ENCODE results near the gene ERMAP.
"Not testable (repeated sequence)": the region's sequence is repeated elsewhere in the genome, so short reads cannot be mapped to it uniquely, and the experiment has no call there.

ERMAP gene

GRCh38 chr1:42851960-42852607, 35.2 kb downstream of the ERMAP start:
- peaks cover 0 to 5% of the 10 kb centered on the region in 2 donors for H3K9me3 ChIP-seq (ENCODE audit: control insufficient read depth in 2 of 2, low read length in 2 of 2)
- no peak overlapping the region for H3K27ac ChIP-seq (ENCODE audit: low read length)
- no peak overlapping the region for H3K4me3 ChIP-seq (ENCODE audit: low read length in 2 of 2)
- H3K9ac ChIP-seq (ENCODE audit: low read length in 2 of 2): no peak overlapping the region
- H3K36me3 ChIP-seq (ENCODE audit: control insufficient read depth in 2 of 2, insufficient read depth in 2 of 2, low read length in 2 of 2): peaks cover 21 to 22% of the 10 kb centered on the region in 2 donors
- H3K4me1 ChIP-seq (ENCODE audit: control insufficient read depth, insufficient read depth, low read length): peaks cover 4% of the 10 kb centered on the region
- H3K27me3 ChIP-seq (ENCODE audit: control insufficient read depth in 1 of 2, insufficient read depth in 2 of 2, low read length in 2 of 2): no peaks in the 10 kb centered on the region

- Histone ChIP-seq H3K9me3 (ENCODE audit: control insufficient read depth in 2 of 2, low read length in 2 of 2) (peaks cover 0 to 5% of the 10 kb centered on the region in 2 donors), H3K4me1 (ENCODE audit: control insufficient read depth, insufficient read depth, low read length) (no peaks in the 10 kb centered on the region), H3K27ac (ENCODE audit: low read length) (no peak overlapping the region), H3K27me3 (ENCODE audit: control insufficient read depth in 1 of 2, insufficient read depth in 2 of 2, low read length in 2 of 2) (no peaks in the 10 kb centered on the region), H3K4me3 (ENCODE audit: low read length in 2 of 2) (no peak overlapping the region), H3K36me3 (ENCODE audit: control insufficient read depth in 2 of 2, insufficient read depth in 2 of 2, low read length in 2 of 2) (peaks cover 21 to 22% of the 10 kb centered on the region in 2 donors), H3K9ac (ENCODE audit: low read length in 2 of 2) (no peak overlapping the region)
Measured at GRCh38 chr1:42852608-42852980, 35.7 kb downstream of the ERMAP start.

GRCh38 chr1:42853116-42853884, 36.4 kb downstream of the ERMAP start:
- Histone ChIP-seq H3K9ac (ENCODE audit: low read length in 2 of 2) (no peak overlapping the region), H3K27ac (ENCODE audit: low read length) (no peak overlapping the region), H3K36me3 (ENCODE audit: control insufficient read depth in 2 of 2, insufficient read depth in 2 of 2, low read length in 2 of 2) (peaks cover 21 to 22% of the 10 kb centered on the region in 2 donors), H3K4me1 (ENCODE audit: control insufficient read depth, insufficient read depth, low read length) (no peaks in the 10 kb centered on the region), H3K9me3 (ENCODE audit: control insufficient read depth in 2 of 2, low read length in 2 of 2) (peaks cover 0 to 5% of the 10 kb centered on the region in 2 donors), H3K4me3 (ENCODE audit: low read length in 2 of 2) (no peak overlapping the region), H3K27me3 (ENCODE audit: control insufficient read depth in 1 of 2, insufficient read depth in 2 of 2, low read length in 2 of 2) (no peaks in the 10 kb centered on the region)

DNA sequence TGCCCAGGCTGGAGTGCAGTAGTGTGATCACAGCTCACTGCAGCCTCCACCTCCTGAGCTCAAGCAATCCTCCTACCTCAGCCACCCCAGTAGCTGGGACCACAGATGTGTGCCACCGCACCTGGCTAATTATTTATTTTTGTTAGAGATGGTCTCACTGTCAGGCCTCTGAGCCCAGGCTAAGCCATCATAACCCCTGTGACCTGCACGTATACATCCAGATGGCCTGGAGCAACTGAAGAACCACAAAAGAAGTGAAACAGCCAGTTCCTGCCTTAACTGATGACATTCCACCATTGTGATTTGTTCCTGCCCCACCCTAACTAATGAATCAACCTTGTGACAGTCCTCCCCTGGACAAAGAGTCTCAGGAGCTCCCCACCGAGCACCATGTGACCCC, 39.6 kb downstream of the ERMAP start:
- not testable (repeated sequence) for H3K4me1 ChIP-seq (ENCODE audit: control insufficient read depth, insufficient read depth, low read length); H3K4me3 ChIP-seq (ENCODE audit: low read length in 2 of 2); H3K36me3 ChIP-seq (ENCODE audit: control insufficient read depth in 2 of 2, insufficient read depth in 2 of 2, low read length in 2 of 2); H3K27me3 ChIP-seq (ENCODE audit: control insufficient read depth in 1 of 2, insufficient read depth in 2 of 2, low read length in 2 of 2); H3K9me3 ChIP-seq (ENCODE audit: control insufficient read depth in 2 of 2, low read length in 2 of 2); H3K27ac ChIP-seq (ENCODE audit: low read length); H3K9ac ChIP-seq (ENCODE audit: low read length in 2 of 2)

- not testable (repeated sequence) for H3K9ac ChIP-seq (ENCODE audit: low read length in 2 of 2); H3K9me3 ChIP-seq (ENCODE audit: control insufficient read depth in 2 of 2, low read length in 2 of 2); H3K27ac ChIP-seq (ENCODE audit: low read length); H3K4me1 ChIP-seq (ENCODE audit: control insufficient read depth, insufficient read depth, low read length); H3K4me3 ChIP-seq (ENCODE audit: low read length in 2 of 2); H3K36me3 ChIP-seq (ENCODE audit: control insufficient read depth in 2 of 2, insufficient read depth in 2 of 2, low read length in 2 of 2)
- H3K27me3 ChIP-seq (ENCODE audit: control insufficient read depth in 1 of 2, insufficient read depth in 2 of 2, low read length in 2 of 2): peaks cover 3 to 13% of the 10 kb centered on the region in 2 donors
Measured at GRCh38 chr1:42859366-42859765, 42.4 kb downstream of the ERMAP start.

DNA sequence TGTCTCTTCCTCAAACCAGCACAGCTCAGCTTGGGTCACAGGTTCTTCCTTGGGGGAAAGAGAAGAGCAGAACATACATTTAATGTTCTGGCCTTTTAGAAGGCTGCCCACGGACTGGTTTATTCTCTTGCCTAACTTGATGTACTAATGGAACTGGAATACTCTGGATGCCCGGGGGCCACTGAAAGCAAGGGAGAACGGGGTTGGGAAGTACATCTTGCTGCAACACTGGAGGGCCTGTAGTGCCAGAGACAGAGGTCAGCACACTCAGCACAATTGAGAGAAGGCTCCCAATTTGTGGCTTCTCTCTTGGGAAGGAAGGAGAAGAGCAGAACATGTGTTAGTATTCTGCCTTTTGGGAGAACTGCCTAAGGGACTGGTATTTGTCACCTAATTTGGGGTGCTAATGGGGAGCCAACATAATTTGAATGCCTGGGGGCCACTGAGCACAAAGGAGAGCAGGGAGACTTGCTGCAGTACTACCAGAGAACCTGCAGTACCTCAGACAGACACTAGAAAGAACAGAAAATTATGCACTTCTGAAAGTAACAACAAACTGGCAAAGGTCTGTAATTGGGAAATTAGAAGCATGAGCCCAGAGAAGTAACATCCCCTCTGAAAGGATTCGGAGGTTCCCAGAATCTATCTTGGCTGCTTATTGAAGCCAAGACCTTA, 43.6 kb downstream of the ERMAP start:
- Histone ChIP-seq H3K4me3 (ENCODE audit: low read length in 2 of 2) (no peak overlapping the region), H3K9me3 (ENCODE audit: control insufficient read depth in 2 of 2, low read length in 2 of 2) (no peaks in the 10 kb centered on the region), H3K27ac (ENCODE audit: low read length) (no peak overlapping the region), H3K36me3 (ENCODE audit: control insufficient read depth in 2 of 2, insufficient read depth in 2 of 2, low read length in 2 of 2) (no peaks in the 10 kb centered on the region), H3K9ac (ENCODE audit: low read length in 2 of 2) (no peak overlapping the region), H3K4me1 (ENCODE audit: control insufficient read depth, insufficient read depth, low read length) (no peaks in the 10 kb centered on the region), H3K27me3 (ENCODE audit: control insufficient read depth in 1 of 2, insufficient read depth in 2 of 2, low read length in 2 of 2) (peaks cover 3 to 13% of the 10 kb centered on the region in 2 donors)

- H3K27me3 ChIP-seq (ENCODE audit: control insufficient read depth in 1 of 2, insufficient read depth in 2 of 2, low read length in 2 of 2): peaks cover 3 to 13% of the 10 kb centered on the region in 2 donors
- no peaks in the 10 kb centered on the region for H3K4me1 ChIP-seq (ENCODE audit: control insufficient read depth, insufficient read depth, low read length)
- H3K9me3 ChIP-seq (ENCODE audit: control insufficient read depth in 2 of 2, low read length in 2 of 2): no peaks in the 10 kb centered on the region
- H3K9ac ChIP-seq (ENCODE audit: low read length in 2 of 2): no peak overlapping the region
- H3K36me3 ChIP-seq (ENCODE audit: control insufficient read depth in 2 of 2, insufficient read depth in 2 of 2, low read length in 2 of 2): no peaks in the 10 kb centered on the region
- H3K27ac ChIP-seq (ENCODE audit: low read length): no peak overlapping the region
- H3K4me3 ChIP-seq (ENCODE audit: low read length in 2 of 2): no peak overlapping the region
Measured at GRCh38 chr1:42861014-42861399, 44.1 kb downstream of the ERMAP start.

- H3K9ac ChIP-seq (ENCODE audit: low read length in 2 of 2): no peak overlapping the region
- H3K36me3 ChIP-seq (ENCODE audit: control insufficient read depth in 2 of 2, insufficient read depth in 2 of 2, low read length in 2 of 2): no peaks in the 10 kb centered on the region
- H3K4me1 ChIP-seq (ENCODE audit: control insufficient read depth, insufficient read depth, low read length): no peaks in the 10 kb centered on the region
- no peak overlapping the region for H3K4me3 ChIP-seq (ENCODE audit: low read length in 2 of 2)
- no peaks in the 10 kb centered on the region for H3K9me3 ChIP-seq (ENCODE audit: control insufficient read depth in 2 of 2, low read length in 2 of 2)
- H3K27ac ChIP-seq (ENCODE audit: low read length): no peak overlapping the region
- peaks cover 3 to 7% of the 10 kb centered on the region in 2 donors for H3K27me3 ChIP-seq (ENCODE audit: control insufficient read depth in 1 of 2, insufficient read depth in 2 of 2, low read length in 2 of 2)
Measured at GRCh38 chr1:42866549-42866948, 49.6 kb downstream of the ERMAP start.

GRCh38 chr1:42868466-42868865, 51.5 kb downstream of the ERMAP start:
- not testable (repeated sequence) for H3K36me3 ChIP-seq (ENCODE audit: control insufficient read depth in 2 of 2, insufficient read depth in 2 of 2, low read length in 2 of 2); H3K27ac ChIP-seq (ENCODE audit: low read length); H3K9me3 ChIP-seq (ENCODE audit: control insufficient read depth in 2 of 2, low read length in 2 of 2); H3K9ac ChIP-seq (ENCODE audit: low read length in 2 of 2); H3K4me3 ChIP-seq (ENCODE audit: low read length in 2 of 2); H3K27me3 ChIP-seq (ENCODE audit: control insufficient read depth in 1 of 2, insufficient read depth in 2 of 2, low read length in 2 of 2); H3K4me1 ChIP-seq (ENCODE audit: control insufficient read depth, insufficient read depth, low read length)

DNA sequence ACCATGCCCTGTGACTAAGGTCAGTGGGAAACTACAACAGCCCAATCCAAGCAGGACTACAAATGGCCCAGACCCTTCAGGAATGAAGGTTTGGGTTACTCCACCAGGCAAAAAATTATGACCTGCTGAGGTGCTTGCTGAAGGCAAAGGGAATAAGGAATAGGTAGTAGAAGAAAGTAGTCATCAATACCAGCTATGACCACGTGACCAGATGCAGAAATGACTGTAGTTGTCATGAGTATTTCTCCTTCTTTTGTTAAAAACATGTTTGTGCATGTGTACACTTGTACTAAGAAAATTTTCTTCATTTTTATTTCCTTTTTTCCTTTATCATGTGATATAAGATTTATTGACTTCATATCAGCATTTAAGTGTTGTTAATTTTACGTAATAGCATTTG, 52.3 kb downstream of the ERMAP start:
- H3K4me1 ChIP-seq (ENCODE audit: control insufficient read depth, insufficient read depth, low read length); H3K27me3 ChIP-seq (ENCODE audit: control insufficient read depth in 1 of 2, insufficient read depth in 2 of 2, low read length in 2 of 2); H3K4me3 ChIP-seq (ENCODE audit: low read length in 2 of 2); H3K27ac ChIP-seq (ENCODE audit: low read length); H3K36me3 ChIP-seq (ENCODE audit: control insufficient read depth in 2 of 2, insufficient read depth in 2 of 2, low read length in 2 of 2); H3K9ac ChIP-seq (ENCODE audit: low read length in 2 of 2); H3K9me3 ChIP-seq (ENCODE audit: control insufficient read depth in 2 of 2, low read length in 2 of 2): not testable (repeated sequence)

DNA sequence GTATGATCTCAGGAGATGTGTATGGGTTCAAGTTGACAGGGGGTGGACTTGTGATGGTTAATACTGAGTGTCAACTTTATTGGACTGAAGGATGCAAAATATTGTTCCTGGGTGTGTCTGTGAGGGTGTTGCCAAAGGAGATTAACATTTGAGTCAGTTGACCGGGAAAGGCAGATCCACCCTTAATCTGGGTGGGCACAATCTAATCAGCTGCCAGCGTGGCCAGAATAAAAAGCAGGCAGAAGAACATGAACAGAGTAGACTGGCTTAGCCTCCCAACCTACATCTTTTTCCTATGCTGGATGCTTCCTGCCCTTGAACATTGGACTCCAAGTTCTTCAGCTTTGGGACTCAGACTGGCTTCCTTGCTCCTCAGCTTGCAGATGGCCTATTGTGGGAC, 52.8 kb downstream of the ERMAP start:
- not testable (repeated sequence) for H3K9me3 ChIP-seq (ENCODE audit: control insufficient read depth in 2 of 2, low read length in 2 of 2); H3K27ac ChIP-seq (ENCODE audit: low read length); H3K4me3 ChIP-seq (ENCODE audit: low read length in 2 of 2); H3K27me3 ChIP-seq (ENCODE audit: control insufficient read depth in 1 of 2, insufficient read depth in 2 of 2, low read length in 2 of 2); H3K4me1 ChIP-seq (ENCODE audit: control insufficient read depth, insufficient read depth, low read length); H3K9ac ChIP-seq (ENCODE audit: low read length in 2 of 2); H3K36me3 ChIP-seq (ENCODE audit: control insufficient read depth in 2 of 2, insufficient read depth in 2 of 2, low read length in 2 of 2)
